ENCODE measurements around the gene COASY. TPM values are rescaled to one million over a fixed set of nuclear protein-coding genes. Genes with fewer than 3 reads are reported as not detected.

Gene COASY
- total and polyA plus RNA-seq, 2 experiments from 2014 or later = 60.1 to 72.1 TPM

GRCh38 chr17:42566883-42567573, 5.1 kb downstream of the COASY start, which contains the start of gene MLX (continued):
- TF ChIP-seq ZNF462 (CRISPR knock-in tag; IDR thresholded peaks at IDR 0.05) (no peak), EZH2 (IDR thresholded peaks at IDR 0.05; ENCODE audit: low read depth, unreplicated experiment) (no peak), POLR2AphosphoS5 (IDR thresholded peaks at IDR 0.05; ENCODE audit: low read depth) (peak; percentile 87), CTCF (conservative IDR thresholded peaks at IDR 0.05; ENCODE audit: low read depth in 2 of 2) (no peak; a peak in 1 of 4 replicates), ETS1 (IDR thresholded peaks at IDR 0.05) (peak; percentile 77), NANOG (IDR thresholded peaks at IDR 0.05; ENCODE audit: borderline replicate concordance) (no peak), JUNB (IDR thresholded peaks at IDR 0.05; ENCODE audit: unreplicated experiment) (no peak), ZNF114 (CRISPR knock-in tag; IDR thresholded peaks at IDR 0.05) (no peak)

Data from GM23338 (cell line).